HG03521 (cell line): ENCODE results near the gene SLC34A1.
"Not testable (repeated sequence)": the region's sequence is repeated elsewhere in the genome, so short reads cannot be mapped to it uniquely, and the experiment has no call there.

Source experiments
- ATAC-seq: cut with Tn5 transposase; IDR thresholded peaks from one replicate; pipeline ENCODE4 v1.9.1; 2021; ENCODE audit warnings: mild to moderate bottlenecking, moderate library complexity; ENCODE audit not compliant: unreplicated experiment

SLC34A1 gene

DNA sequence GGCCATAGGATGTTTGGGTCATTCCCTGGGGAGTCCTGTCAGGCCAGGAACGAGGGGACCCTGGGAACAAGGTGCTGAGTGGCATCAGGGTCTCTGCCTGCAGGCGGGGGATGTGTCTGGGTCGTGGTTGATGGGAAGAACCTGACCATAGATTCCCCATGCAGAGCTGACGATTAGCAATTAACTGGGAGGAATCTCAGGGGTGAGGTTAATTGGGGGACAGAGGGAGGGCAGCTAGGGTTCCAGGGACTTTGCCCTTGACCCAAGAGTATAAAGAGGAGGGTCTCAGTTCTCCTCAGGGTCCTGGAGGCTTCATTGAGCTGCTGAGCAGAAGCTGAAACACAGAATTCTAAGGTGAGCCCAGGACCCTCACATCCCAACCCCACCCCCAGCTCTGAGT lies at the start of gene SLC34A1:
TSS of gene SLC34A1 (plus strand) at position 301 of the 400 bp plus-strand sequence. CDS start 1,308 bp downstream, outside the sequence.
- no peak for ATAC-seq

GRCh38 chr5:177334781-177335700 lies 49.2 kb upstream of the SLC34A1 start:
- ATAC-seq: no peak

GRCh38 chr5:177335701-177336065 lies 48.6 kb upstream of the SLC34A1 start:
- no peak for ATAC-seq

- ATAC-seq: no peak
Measured at GRCh38 chr5:177336112-177336511, 48.1 kb upstream of the SLC34A1 start.

- ATAC-seq: no peak
Measured at GRCh38 chr5:177336603-177337494, 47.4 kb upstream of the SLC34A1 start.

- no peak for ATAC-seq
Measured at GRCh38 chr5:177338251-177339106, 45.8 kb upstream of the SLC34A1 start.

DNA sequence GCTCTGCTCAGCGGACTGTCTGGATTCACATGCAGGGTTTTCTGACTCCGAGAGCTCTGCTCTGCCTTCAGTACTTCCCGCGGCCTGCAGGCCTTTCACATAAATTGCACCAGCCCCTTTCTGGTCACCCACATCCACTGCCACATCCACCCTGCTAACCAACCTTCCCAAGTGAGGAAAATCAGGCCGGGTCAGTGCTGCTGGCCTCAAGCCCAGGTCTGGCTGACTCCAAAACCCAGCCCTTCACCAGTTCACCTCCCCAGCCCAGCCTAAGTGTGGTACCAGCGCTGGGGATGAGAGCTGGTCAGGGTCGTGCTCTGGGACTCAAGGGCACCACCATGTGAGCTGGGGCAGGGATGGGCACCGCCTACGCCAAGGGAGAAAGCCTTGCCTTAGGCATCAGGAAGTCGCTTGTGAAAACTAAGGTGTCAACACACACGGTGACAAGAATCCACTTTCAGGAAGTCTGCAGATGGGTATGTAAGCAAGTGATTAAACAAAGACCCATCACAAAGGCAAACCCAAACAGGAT lies 45.1 kb upstream of the SLC34A1 start:
- ATAC-seq: no peak

- not testable (repeated sequence) for ATAC-seq
Measured at GRCh38 chr5:177343000-177343399, 41.2 kb upstream of the SLC34A1 start.

DNA sequence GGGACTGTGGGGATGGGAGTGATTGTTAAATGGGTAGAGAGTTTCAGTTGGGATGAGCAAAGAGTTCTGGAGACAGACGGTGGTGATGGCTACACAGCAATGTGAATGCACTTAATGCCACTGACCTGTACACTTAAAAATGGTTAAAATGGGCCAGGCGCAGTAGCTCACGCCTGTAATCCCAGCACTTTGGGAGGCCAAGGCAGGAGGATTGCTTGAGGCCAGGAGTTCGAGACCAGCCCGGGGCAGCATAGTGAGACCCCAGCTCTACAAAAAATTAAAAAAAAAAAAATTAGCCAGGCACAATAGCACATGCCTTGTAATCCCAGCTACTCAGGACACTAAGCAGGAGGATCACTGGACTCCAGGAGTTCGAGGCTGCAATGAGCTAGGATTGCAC lies 40.5 kb upstream of the SLC34A1 start:
- no peak for ATAC-seq

- no peak for ATAC-seq
Measured at GRCh38 chr5:177344891-177345290, 39.3 kb upstream of the SLC34A1 start.

GRCh38 chr5:177346820-177347219 lies 37.4 kb upstream of the SLC34A1 start:
- ATAC-seq: no peak

- no peak for ATAC-seq
Measured at GRCh38 chr5:177347699-177348098, 36.5 kb upstream of the SLC34A1 start.

GRCh38 chr5:177349362-177349647 lies 34.9 kb upstream of the SLC34A1 start:
- ATAC-seq: no peak

DNA sequence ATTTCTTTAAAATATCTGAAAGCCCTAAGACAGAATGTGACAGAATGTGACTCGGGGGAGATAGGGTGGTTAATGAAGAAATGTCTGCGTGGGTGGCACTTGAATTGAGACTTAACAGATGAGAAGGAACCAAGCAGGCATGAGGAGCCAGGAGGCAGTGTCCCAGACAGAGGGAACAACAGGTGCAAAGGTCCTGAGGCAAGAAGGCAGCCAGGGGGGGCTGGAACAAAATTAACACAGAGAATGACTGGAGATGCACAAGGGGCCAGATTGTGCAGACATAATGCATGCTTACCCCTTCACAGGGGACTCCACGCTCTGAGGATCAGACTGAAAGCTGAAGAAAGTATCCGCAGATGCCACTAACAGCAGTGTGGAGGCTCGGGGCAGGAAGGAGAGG lies 34.5 kb upstream of the SLC34A1 start:
- ATAC-seq: no peak

GRCh38 chr5:177350776-177351391 lies 33.4 kb upstream of the SLC34A1 start:
- no peak for ATAC-seq

DNA sequence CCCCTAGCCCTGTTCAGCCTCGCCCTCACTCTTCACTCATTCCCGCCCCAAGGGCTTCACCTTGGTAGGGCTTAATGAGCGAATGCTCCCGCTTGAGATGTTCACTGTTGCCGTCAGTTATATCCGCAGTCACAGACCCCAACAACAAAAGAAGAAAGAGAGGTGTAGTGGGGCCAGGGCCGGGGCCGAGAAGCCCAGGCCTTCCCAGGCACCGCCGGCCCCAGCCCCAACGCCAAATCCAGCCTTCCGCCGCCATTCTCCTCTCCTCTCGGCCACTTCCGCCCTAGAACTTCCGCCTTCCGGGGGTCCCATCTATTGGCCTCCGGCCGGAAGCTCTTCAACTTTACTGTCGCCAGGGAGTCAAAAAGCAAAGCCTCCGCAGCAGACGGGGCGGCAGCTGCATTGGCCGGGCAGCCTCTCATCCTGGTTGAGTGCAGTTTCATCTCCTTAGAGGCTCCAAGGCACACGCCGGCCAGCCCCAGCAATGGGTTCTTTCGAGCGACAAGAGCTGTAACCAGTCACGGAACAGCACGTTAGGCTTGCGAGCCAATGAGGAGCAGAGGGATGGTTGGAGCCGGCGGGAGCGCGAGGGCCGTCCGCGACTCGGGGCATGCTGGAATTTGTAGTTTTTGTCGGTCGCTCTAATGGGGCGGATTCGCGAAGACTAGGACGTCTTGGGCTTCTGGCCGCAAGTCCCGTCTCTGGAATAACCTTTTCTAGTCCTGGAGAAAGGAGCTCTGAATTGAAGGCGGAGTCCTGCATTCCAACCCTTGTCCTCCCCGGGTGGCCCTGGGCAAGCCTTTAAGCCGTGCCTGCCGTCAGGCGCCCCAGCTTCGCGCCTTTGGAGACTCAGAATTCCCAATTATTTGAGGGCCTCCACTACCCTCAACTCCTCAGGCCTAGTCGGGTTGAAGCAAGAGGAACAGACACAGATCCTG lies 32.6 kb upstream of the SLC34A1 start, which contains the start of gene LMAN2:
TSS of gene LMAN2 (minus strand) at position 277 of the 938 bp plus-strand sequence. CDS start at position 256, 21 bp downstream.
- ATAC-seq: peak; percentile 96

GRCh38 chr5:177353093-177353492 lies 31.1 kb upstream of the SLC34A1 start:
- no peak for ATAC-seq

DNA sequence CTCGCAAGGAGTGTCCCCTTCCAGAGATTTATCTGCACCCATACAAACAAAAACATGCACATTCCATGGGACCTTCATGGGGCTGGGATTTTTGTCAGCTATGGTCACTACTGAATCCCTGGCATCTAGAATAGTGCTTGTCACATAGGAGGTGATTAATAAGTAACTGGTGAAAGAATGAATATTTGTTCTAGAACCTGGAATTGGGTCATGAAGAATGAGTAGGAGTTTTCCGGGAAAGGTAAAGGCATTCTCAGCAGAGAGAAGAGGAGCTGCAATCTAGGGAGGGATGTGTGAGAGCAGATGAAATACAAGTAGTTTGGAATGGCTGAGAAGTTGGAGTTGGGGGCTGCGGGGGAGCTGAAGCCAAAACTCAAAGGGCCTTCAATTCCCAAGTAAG lies 30.0 kb upstream of the SLC34A1 start:
- no peak for ATAC-seq

- no peak for ATAC-seq
Measured at GRCh38 chr5:177354711-177355110, 29.5 kb upstream of the SLC34A1 start.
